SK-N-SH (cell line): ENCODE measurements around the gene IQSEC1. TPM values are rescaled to one million over a fixed set of nuclear protein-coding genes. Genes with fewer than 3 reads are reported as not detected.

Experiments used
- CTCF ChIA-PET: fragments of 300-600, 350-600 bp; formaldehyde crosslinking; extraction: SDS; loops from one replicate; lab custom pipeline; 2021; lab: Yijun Ruan, JAX
- POLR2A ChIA-PET: fragments of 350-600 bp; sonication (Branson Sonifier 250); formaldehyde crosslinking; extraction: SDS; loops from one replicate; lab custom pipeline; 2020; ENCODE audit warnings: antibody characterized with exemption, inconsistent platforms; lab: Yijun Ruan, JAX
- DNase-seq: peaks from one replicate; pipeline ENCODE4 v3.0.0; 2012
- H2AFZ ChIP-seq: fragments of 200-600 bp; sonication (generic); 2 replicates; pipeline ENCODE4 v1.8.1; 2016; ENCODE audit warnings: antibody characterized with exemption, mild to moderate bottlenecking, low read depth
- H3F3A ChIP-seq: fragments of 200-600 bp; sonication (generic); replicated peaks from 2 replicates; pipeline ENCODE3; 2016; ENCODE audit warnings: antibody characterized with exemption, mild to moderate bottlenecking; ENCODE audit not compliant: insufficient read depth
- H3K27ac ChIP-seq, 2 experiments: fragments of 200-500 bp in 1 of 2; fragments of 200-600 bp in 1 of 2; sonication (Bioruptor generic) in 1 of 2; sonication (generic), shearing (Covaris generic) in 1 of 2; 2 replicates each; pipeline versions ENCODE4 v1.5.1 to v1.6.1; 2014 to 2016; ENCODE audit warnings: low read depth in 2 of 2, inconsistent platforms in 1 of 2, low read length in 1 of 2, mild to moderate bottlenecking in 1 of 2, mixed read lengths in 1 of 2
- H3K27me3 ChIP-seq: fragments of 200-600 bp; sonication (generic), shearing (Covaris generic); 2 replicates; pipeline ENCODE4 v1.6.1; 2016; ENCODE audit warnings: mixed run types; ENCODE audit not compliant: insufficient read depth
- H3K36me3 ChIP-seq, 2 experiments: fragments of 200-500 bp in 1 of 2; fragments of 200-600 bp in 1 of 2; sonication (Bioruptor generic) in 1 of 2; sonication (generic) in 1 of 2; replicated peaks in 1 of 2; 2 replicates each; pipeline versions ENCODE3 to v1.5.1; 2014 to 2016; ENCODE audit warnings: low read length in 1 of 2, mild to moderate bottlenecking in 1 of 2; ENCODE audit not compliant: insufficient read depth in 2 of 2, control insufficient read depth in 1 of 2
- H3K4me1 ChIP-seq, 2 experiments: fragments of 200-500 bp in 1 of 2; fragments of 200-600 bp in 1 of 2; sonication (Bioruptor generic) in 1 of 2; sonication (generic), shearing (Covaris generic) in 1 of 2; 2 replicates each; pipeline versions ENCODE4 v1.5.1 to v1.6.1; 2014 to 2016; ENCODE audit warnings: low read depth in 1 of 2, low read length in 1 of 2, mixed run types in 1 of 2; ENCODE audit not compliant: insufficient read depth in 2 of 2, control insufficient read depth in 1 of 2
- H3K4me2 ChIP-seq: fragments of 200-600 bp; sonication (generic), shearing (Covaris generic); 2 replicates; pipeline ENCODE4 v1.6.1; 2017; ENCODE audit warnings: mixed run types
- H3K4me3 ChIP-seq, 2 experiments: fragments of 200-500 bp in 1 of 2; fragments of 200-600 bp in 1 of 2; sonication (Bioruptor generic) in 1 of 2; sonication (generic), shearing (Covaris generic) in 1 of 2; 2 replicates each; pipeline versions ENCODE4 v1.5.1 to v1.8.1; 2014 to 2016; ENCODE audit warnings: low read depth in 2 of 2, inconsistent platforms in 1 of 2, low read length in 1 of 2, mild to moderate bottlenecking in 1 of 2, mixed read lengths in 1 of 2, moderate library complexity in 1 of 2
- H3K79me2 ChIP-seq: fragments of 200-600 bp; sonication (generic); 2 replicates; pipeline ENCODE4 v1.8.1; 2017; ENCODE audit warnings: mild to moderate bottlenecking; ENCODE audit not compliant: insufficient read depth
- H3K9ac ChIP-seq: fragments of 200-600 bp; sonication (generic); 2 replicates; pipeline ENCODE4 v1.6.1; 2017; ENCODE audit warnings: mixed run types
- H3K9me2 ChIP-seq: fragments of 200-600 bp; sonication (generic); 2 replicates; pipeline ENCODE4 v1.6.1; 2017; ENCODE audit warnings: mixed run types
- H3K9me3 ChIP-seq: fragments of 200-600 bp; sonication (generic); 2 replicates; pipeline ENCODE4 v1.6.1; 2017; ENCODE audit warnings: mixed run types, mild to moderate bottlenecking, moderate library complexity
- H4K20me1 ChIP-seq: fragments of 200-600 bp; sonication (generic); 2 replicates; pipeline ENCODE4 v1.6.1; 2017; ENCODE audit warnings: mild to moderate bottlenecking, mixed run types; ENCODE audit not compliant: insufficient read depth
- CTCF ChIP-seq: fragments of 200-600 bp; sonication (generic); IDR thresholded peaks from 2 replicates; pipeline ENCODE4 v1.6.1; 2017; ENCODE audit warnings: antibody characterized with exemption, mild to moderate bottlenecking, moderate library complexity
- FOXJ3 ChIP-seq: sonication (generic); formaldehyde crosslinking; IDR thresholded peaks from 2 replicates; pipeline ENCODE4 v1.5.1; 2020; ENCODE audit warnings: mild to moderate bottlenecking, missing genetic modification reagents
- MEF2A ChIP-seq: IDR thresholded peaks from 2 replicates; pipeline ENCODE4 v1.4.0; 2012; ENCODE audit warnings: low read depth, borderline replicate concordance
- MXI1 ChIP-seq: IDR thresholded peaks from 2 replicates; pipeline ENCODE4 v1.6.1; 2012; ENCODE audit warnings: mild to moderate bottlenecking, low read depth, low read length, improper control_type of control experiment
- NFIC ChIP-seq: IDR thresholded peaks from 2 replicates; pipeline ENCODE4 v1.4.0; 2012; ENCODE audit warnings: borderline replicate concordance
- RFX5 ChIP-seq: IDR thresholded peaks from 2 replicates; pipeline ENCODE4 v1.6.1; 2012; ENCODE audit warnings: mild to moderate bottlenecking, improper control_type of control experiment, low read length
- SMC3 ChIP-seq: IDR thresholded peaks from 2 replicates; pipeline ENCODE4 v1.6.1; 2012; ENCODE audit warnings: low read depth, low read length, improper control_type of control experiment
- TCF12 ChIP-seq: IDR thresholded peaks from 2 replicates; pipeline ENCODE4 v1.4.0; 2012
- TEAD4 ChIP-seq: IDR thresholded peaks from 2 replicates; pipeline ENCODE4 v1.4.0; 2012; ENCODE audit warnings: mild to moderate bottlenecking, borderline replicate concordance; ENCODE audit not compliant: insufficient read depth
- WGBS: methylation state at CpG from one replicate; pipeline ENCODE4 v1.1.6; 2017; ENCODE audit warnings: low lambda C conversion rate; 5-methylcytosine and 5-hydroxymethylcytosine counted together
- polyA plus RNA-seq, 3 experiments: library from polyadenylated mRNA; depleted of rRNA; stranded (reverse); fragments of >200 nt; gene quantifications; 2 replicates each; pipeline ENCODE4 v1.2.3, GENCODE V29; 2012
- TF ChIP-seq, protein P1 (sequence below): fragments of 150-350 bp; IDR thresholded peaks from 2 replicates; pipeline ENCODE4 v1.6.1; 2016; ENCODE audit warnings: mild to moderate bottlenecking, low read depth, low read length

The IQSEC1 gene
- polyA plus RNA-seq, 1 of the 3 experiments (the other 2 are of a cell fraction), result 6.2 TPM

DNA sequence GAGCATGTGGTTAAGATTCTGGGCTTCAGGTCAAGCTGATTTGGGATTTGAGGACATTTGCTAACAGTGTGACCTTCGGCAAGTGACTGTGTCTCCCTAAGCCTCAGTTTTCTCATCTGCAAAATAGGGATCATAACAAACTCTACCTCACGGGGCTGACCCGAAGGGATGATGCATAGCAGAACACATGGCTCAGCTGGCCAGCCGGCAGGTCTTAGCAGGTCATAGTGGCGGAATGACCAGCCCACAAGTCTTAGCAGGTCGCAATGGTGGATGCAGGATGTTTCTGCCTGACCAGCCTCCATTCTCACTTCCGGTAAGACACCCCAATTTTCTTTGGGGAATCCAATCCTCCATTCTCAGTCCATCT lies 63.3 kb downstream of the IQSEC1 start:
- 94% methylated on average over 7 of the region's 7 CpGs for WGBS
- Histone ChIP-seq H3K9ac (no peak overlapping the region), H3K36me3 (no peaks in the 10 kb centered on the region), H3K4me2 (no peak overlapping the region), H3K9me2 (no peaks in the 10 kb centered on the region), H3K4me3 (no peak overlapping the region), H3K9me3 (no peaks in the 10 kb centered on the region), H3K27ac (no peak overlapping the region), H3F3A (no peaks in the 10 kb centered on the region), H3K27me3 (no peaks in the 10 kb centered on the region), H3K4me1 (peaks cover 0 to 68% of the 10 kb centered on the region in 2 experiments; a peak in 1 of 4 replicates), H4K20me1 (no peaks in the 10 kb centered on the region), H3K79me2 (no peaks in the 10 kb centered on the region), H2AFZ (no peak overlapping the region)
- ChIA-PET CTCF (interaction anchor here (1.3 to 6.6 kb wide), 3 partner anchors 16 to 82 kb away, joined by 3 to 42 read pairs (median 4); no protein-coding TSS in a partner anchor), POLR2A (no interaction called here)
- TF ChIP-seq, protein P1, sequence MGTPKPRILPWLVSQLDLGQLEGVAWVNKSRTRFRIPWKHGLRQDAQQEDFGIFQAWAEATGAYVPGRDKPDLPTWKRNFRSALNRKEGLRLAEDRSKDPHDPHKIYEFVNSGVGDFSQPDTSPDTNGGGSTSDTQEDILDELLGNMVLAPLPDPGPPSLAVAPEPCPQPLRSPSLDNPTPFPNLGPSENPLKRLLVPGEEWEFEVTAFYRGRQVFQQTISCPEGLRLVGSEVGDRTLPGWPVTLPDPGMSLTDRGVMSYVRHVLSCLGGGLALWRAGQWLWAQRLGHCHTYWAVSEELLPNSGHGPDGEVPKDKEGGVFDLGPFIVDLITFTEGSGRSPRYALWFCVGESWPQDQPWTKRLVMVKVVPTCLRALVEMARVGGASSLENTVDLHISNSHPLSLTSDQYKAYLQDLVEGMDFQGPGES, result no peak
- TF ChIP-seq FOXJ3 (CRISPR knock-in tag), result no peak
- no peak for TF ChIP-seq RFX5
- TF ChIP-seq TEAD4, result no peak
- no peak for TF ChIP-seq TCF12
- no peak for DNase-seq

DNA sequence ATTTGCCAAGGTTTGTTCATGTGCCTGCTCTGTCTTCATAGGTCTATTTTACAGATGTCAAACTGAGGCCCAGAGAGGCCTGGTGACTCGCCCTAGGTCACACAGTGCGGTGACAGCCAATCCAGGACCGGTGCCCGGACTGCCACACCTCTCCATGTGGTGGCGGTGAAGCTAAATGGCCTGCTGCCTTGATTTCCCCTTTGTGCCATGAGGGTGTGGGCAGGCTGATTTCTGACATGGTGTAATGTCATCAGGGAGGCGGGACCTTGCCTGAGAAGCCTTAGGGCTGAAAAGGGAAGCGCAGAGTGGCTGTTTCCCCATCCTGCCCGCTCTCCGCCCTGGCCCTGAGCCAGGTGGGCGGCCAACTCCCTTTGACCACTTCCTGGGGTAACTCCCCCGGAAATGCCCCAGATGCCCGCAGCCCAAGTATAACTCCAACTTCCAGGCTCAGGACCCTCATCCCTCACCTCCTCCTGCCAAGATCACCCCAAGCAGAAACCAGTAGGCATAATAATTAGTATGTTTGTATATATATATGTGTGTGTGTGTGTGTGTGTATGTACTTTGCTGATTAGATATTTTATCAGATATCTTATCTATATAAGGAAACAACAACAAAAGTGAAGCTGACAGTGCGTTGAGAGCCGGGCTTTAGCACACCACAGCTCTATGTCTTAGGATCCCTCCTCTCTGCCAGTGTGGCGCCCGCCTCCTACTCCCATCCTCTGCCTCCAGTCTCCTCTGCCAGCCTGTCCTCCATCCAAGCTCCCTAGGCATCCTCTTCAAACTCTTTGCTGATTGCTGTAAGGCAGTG lies 63.9 kb downstream of the IQSEC1 start:
- no peak for DNase-seq
- no peak overlapping the region for H3K27ac ChIP-seq
- H3K36me3 ChIP-seq, result no peaks in the 10 kb centered on the region
- H3K27me3 ChIP-seq, result no peaks in the 10 kb centered on the region
- H3K4me1 ChIP-seq, result peaks cover 0 to 62% of the 10 kb centered on the region in 2 experiments; a peak in 1 of 4 replicates
- H3K9ac ChIP-seq, result no peak overlapping the region
- H3F3A ChIP-seq, result no peaks in the 10 kb centered on the region
- no peaks in the 10 kb centered on the region for H4K20me1 ChIP-seq
- H3K79me2 ChIP-seq, result no peaks in the 10 kb centered on the region
- no peak overlapping the region for H3K4me3 ChIP-seq
- H3K9me2 ChIP-seq, result no peaks in the 10 kb centered on the region
- no peak overlapping the region for H3K4me2 ChIP-seq
- WGBS, result 93% methylated on average over 14 of the region's 16 CpGs
- no peaks in the 10 kb centered on the region for H3K9me3 ChIP-seq
- CTCF ChIA-PET, result interaction anchor here (1.3 to 6.6 kb wide), 3 partner anchors 15 to 83 kb away, joined by 3 to 42 read pairs (median 4); no protein-coding TSS in a partner anchor
- TF ChIP-seq MEF2A (no peak), MXI1 (no peak)
- POLR2A ChIA-PET, result no interaction called here
- no peak overlapping the region for H2AFZ ChIP-seq

DNA sequence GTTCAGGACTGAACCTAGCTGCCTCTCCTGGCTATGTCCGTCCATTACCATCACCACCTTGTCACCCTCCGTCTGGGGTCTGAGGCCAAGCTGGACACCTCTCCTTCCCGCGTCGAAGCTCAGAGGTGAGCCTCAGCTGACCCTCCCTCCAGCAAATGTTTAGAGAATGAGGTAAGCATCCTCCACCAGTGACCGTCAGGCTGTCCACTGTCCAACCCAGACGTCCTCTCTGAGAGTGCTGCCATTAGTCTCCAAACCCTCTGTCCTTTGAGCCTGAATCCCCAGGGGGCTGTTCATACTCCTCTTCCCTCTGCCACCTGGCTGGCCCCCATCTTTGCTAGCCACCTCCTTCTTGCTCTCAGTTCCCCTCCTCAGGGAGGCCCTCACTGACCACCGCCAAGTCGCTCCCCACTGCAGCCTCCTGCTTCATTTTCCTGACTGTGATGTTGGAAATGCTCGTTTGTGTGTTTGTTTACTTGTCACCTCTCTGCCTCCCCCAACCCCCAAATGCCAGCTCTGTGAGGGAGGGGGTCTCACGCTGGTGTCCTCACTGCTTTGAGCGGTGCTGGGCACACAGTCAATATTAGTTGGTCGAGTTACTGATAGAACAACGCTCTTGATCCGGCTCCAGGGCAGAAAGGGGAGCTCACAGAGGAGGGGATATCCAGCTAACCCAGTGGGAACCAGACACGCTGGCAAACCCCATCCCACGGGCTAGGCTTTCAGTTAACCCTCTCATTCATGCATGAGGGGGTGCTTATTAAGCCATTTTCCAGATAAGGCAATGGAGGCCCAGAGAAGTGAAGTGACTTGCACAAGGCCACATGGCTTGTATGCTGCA lies 64.9 kb downstream of the IQSEC1 start:
- Histone ChIP-seq H3K9me3 (no peaks in the 10 kb centered on the region), H3K79me2 (no peaks in the 10 kb centered on the region), H3K36me3 (no peaks in the 10 kb centered on the region), H3K9ac (no peak overlapping the region), H3K4me2 (no peak overlapping the region), H3K27me3 (no peaks in the 10 kb centered on the region), H2AFZ (no peak overlapping the region), H3K4me3 (no peak overlapping the region), H3F3A (no peaks in the 10 kb centered on the region), H3K27ac (no peak overlapping the region), H4K20me1 (no peaks in the 10 kb centered on the region), H3K4me1 (peaks cover 0 to 54% of the 10 kb centered on the region in 2 experiments; a peak in 1 of 4 replicates), H3K9me2 (no peaks in the 10 kb centered on the region)
- WGBS, result 84% methylated on average over 17 of the region's 17 CpGs
- POLR2A ChIA-PET, result no interaction called here
- CTCF ChIA-PET, result interaction anchor here (6.6 kb wide), 1 partner anchor 14 kb away, joined by 42 read pairs; no protein-coding TSS in a partner anchor
- TF ChIP-seq CTCF (no peak), SMC3 (no peak), NFIC (no peak)
- no peak for DNase-seq
